Mucosa of stomach (tissue), 1 donor: ENCODE measurements around the gene KRTAP4-7.
"Not testable (repeated sequence)": the region's sequence is repeated elsewhere in the genome, so short reads cannot be mapped to it uniquely, and the experiment has no call there.

Source experiments
- H3K27me3 ChIP-seq: one replicate; pipeline ENCODE4 v1.7.0; 2013; ENCODE audit warnings: mild to moderate bottlenecking, low read length; ENCODE audit not compliant: control insufficient read depth, insufficient read depth
- H3K36me3 ChIP-seq: one replicate; pipeline ENCODE4 v1.7.0; 2013; ENCODE audit warnings: low read length; ENCODE audit not compliant: control insufficient read depth, insufficient read depth
- H3K4me1 ChIP-seq: one replicate; pipeline ENCODE4 v1.7.0; 2013; ENCODE audit warnings: mild to moderate bottlenecking, low read length; ENCODE audit not compliant: control insufficient read depth, insufficient read depth
- H3K4me3 ChIP-seq: one replicate; pipeline ENCODE4 v1.7.0; 2013; ENCODE audit warnings: low read length
- H3K9ac ChIP-seq: one replicate; pipeline ENCODE4 v1.7.0; 2013; ENCODE audit warnings: mild to moderate bottlenecking, low read length, moderate library complexity
- H3K9me3 ChIP-seq: one replicate; pipeline ENCODE4 v1.7.0; 2013; ENCODE audit warnings: mild to moderate bottlenecking, low read length, moderate library complexity; ENCODE audit not compliant: control insufficient read depth
- donor health status: Pancreatic carcinoma.

The KRTAP4-7 gene

DNA sequence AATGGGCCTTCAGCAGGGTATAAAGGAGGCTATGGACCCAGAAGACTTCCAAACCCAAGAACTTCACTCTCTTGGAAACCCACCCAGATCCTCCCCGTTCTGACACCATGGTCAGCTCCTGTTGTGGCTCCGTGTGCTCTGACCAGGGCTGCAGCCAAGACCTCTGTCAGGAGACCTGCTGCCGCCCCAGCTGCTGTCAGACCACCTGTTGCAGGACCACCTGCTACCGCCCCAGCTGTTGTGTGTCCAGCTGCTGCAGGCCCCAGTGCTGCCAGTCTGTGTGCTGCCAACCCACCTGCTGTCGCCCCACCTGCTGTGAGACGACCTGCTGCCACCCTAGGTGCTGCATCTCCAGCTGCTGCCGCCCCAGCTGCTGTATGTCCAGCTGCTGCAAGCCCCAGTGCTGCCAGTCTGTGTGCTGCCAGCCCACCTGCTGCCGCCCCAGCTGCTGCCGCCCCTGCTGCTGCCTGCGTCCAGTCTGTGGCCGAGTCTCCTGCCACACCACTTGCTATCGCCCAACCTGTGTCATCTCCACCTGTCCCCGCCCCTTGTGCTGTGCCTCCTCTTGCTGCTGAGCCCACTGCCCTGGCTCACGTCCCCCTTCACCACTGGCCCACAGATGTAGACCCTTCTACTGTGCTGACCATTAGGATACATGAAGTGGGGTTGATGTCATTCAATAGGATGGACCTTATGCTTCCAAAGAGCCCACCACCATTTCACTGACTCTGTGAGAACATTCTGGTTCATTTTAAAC is at the start of gene KRTAP4-7:
Gene KRTAP4-7 (plus strand): TSS at position 51 of the 757 bp plus-strand sequence. CDS start 57 bp downstream, at position 108.
- H3K4me3 ChIP-seq, H3K4me1 ChIP-seq, H3K27me3 ChIP-seq, H3K9me3 ChIP-seq, H3K9ac ChIP-seq, H3K36me3 ChIP-seq: not testable (repeated sequence)

DNA sequence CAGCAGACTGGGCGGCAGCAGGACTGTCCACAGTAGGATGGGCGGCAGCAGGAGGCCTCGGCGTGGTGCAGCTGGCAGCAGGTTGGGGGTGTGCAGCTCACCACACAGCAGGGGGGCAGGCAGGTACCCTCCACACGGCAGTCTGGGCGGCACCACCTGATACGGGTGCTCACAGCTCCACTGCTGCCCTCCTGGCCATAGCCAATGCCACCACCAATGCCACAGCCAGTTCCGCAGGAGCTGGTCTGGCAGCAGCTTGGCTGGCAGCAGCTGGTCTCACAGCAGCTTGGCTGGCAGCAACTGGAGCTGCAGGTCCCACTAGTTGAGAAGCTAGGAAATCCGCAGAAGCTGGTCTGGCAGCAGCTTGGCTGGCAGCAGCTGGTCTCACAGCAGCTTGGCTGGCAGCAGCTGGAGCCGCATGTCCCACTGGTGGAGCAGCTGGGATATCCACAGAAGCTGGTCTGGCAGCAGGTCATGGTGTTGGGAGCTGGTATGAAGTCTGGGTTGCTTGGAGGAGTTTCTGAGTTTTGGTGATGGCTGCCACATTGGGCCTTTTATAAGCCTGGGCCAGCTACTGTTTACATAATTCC is 49.5 kb upstream of the KRTAP4-7 start, which contains the start of gene KRTAP1-3:
Gene KRTAP1-3 (minus strand): TSS at position 529 of the 590 bp plus-strand sequence. CDS start 53 bp downstream, at position 476.
- not testable (repeated sequence) for H3K4me1 ChIP-seq, H3K9me3 ChIP-seq, H3K4me3 ChIP-seq, H3K9ac ChIP-seq, H3K27me3 ChIP-seq, H3K36me3 ChIP-seq

DNA sequence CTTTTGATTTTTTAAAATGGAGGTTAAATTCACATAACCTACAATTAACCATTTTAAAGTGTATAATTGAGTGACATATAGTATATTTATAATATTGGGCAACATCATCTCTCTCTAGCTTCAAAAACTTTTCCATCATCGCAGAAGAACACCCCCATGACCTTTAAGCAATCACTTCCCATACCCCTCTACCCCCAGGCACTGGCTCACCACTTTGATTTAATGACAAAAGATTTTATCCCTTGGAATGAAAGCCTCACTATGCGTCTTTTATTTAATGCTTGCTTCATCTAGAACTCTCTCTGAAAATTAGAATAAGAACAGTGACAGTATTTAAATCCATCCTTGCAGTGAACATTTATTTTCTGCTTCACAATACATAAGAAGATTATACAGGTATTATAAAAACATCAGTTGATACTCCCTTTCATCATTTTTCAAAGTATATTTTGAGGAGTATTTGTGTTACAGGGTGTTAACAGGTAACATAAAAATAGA is 46.0 kb upstream of the KRTAP4-7 start:
- Histone ChIP-seq H3K27me3 (peaks cover 2% of the 10 kb centered on the region), H3K36me3 (no peaks in the 10 kb centered on the region), H3K4me3 (no peak overlapping the region), H3K9me3 (no peaks in the 10 kb centered on the region), H3K9ac (no peak overlapping the region), H3K4me1 (no peaks in the 10 kb centered on the region)

DNA sequence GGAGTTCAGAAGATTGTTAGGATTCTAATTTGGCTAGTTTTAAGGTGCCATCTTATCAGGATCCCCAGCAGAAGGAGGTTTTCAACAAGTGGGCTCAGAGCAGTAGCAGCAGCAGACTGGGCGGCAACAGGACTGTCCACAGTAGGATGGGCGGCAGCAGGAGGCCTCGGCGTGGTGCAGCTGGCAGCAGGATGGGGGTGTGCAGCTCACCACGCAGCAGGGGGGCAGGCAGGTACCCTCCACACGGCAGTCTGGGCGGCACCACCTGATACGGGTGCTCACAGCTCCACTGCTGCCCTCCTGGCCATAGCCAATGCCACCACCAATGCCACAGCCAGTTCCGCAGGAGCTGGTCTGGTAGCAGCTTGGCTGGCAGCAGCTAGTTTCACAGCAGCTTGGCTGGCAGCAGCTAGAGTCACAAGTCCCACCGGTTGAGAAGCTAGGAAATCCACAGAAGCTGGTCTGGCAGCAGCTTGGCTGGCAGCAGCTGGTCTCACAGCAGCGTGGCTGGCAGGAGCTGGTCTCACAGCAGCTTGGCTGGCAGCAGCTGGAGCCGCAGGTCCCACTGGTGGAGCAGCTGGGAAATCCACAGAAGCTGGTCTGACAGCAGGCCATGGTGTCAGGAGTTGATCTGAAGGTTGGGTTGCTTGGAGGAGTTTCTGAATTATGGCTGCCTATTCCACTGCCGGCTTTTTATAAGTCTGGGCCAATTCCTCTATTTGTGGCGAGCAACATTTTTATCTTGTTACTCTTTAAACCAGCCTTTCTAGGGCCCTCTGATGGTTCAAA is 43.0 kb upstream of the KRTAP4-7 start, which contains the start of gene KRTAP1-1:
Gene KRTAP1-1 (minus strand): TSS at position 668 of the 789 bp plus-strand sequence. CDS start 53 bp downstream, at position 615.
- not testable (repeated sequence) for H3K9me3 ChIP-seq, H3K4me1 ChIP-seq, H3K4me3 ChIP-seq, H3K36me3 ChIP-seq, H3K27me3 ChIP-seq, H3K9ac ChIP-seq

DNA sequence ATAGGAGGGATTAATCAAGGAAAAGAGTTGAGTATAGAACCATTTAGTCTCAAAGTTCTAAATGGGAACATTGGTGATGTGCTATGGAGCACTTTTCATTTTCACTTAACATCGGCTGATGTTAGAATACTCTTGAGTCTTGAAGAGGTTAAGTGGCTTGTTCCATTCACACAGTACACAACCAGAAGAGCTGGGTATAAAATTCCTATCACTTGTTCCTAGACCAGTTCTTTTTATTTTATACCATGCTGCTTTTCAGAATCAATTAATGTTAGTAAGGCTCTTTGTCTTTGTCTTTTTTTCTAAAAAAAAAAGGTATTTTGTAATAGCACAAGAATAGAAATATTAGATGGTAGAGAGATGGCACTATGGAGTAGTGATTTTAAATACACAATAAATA is 41.0 kb upstream of the KRTAP4-7 start:
- no peaks in the 10 kb centered on the region for H3K4me1 ChIP-seq
- H3K9me3 ChIP-seq: no peaks in the 10 kb centered on the region
- no peak overlapping the region for H3K4me3 ChIP-seq
- H3K36me3 ChIP-seq: no peaks in the 10 kb centered on the region
- no peak overlapping the region for H3K9ac ChIP-seq
- peaks cover 5% of the 10 kb centered on the region for H3K27me3 ChIP-seq

DNA sequence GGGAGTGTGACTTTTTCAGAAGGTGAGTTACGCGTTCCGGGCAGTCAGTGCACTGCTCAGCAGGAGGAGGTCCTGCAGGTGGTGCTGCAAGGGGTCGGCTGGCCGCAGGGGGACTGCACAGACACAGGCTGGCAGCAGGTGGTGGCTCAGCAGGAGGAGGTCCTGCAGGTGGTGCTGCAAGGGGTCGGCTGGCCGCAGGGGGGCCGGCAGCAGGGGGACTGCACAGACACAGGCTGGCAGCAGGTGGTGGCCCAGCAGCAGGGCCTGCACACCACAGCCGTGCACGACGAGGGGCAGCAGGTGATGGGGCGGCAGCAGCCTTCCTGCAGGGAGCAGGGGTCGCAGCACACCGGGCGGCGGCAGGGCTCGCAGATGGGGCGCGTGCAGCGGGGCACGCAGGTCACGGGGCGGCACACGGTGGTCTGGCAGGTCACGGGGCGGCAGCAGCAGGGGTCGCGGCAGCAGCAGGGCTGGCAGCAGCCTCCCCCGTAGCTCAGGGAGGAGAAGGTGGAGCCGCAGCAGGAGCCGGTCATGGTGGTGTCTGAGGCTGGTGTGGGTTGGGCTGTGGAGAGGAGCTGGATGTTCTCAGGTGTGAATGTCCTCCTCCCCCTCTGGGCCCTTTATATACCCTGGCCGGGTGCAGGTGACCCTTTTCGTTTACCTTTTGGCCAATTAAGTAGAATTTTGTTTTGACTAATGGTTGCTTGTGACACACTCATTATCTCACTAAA is 37.0 kb upstream of the KRTAP4-7 start, which contains the start of gene KRTAP2-1:
Gene KRTAP2-1 (minus strand): TSS at position 582 of the 731 bp plus-strand sequence. CDS start 49 bp downstream, at position 533.
- H3K4me3 ChIP-seq, H3K9me3 ChIP-seq, H3K4me1 ChIP-seq, H3K36me3 ChIP-seq, H3K9ac ChIP-seq: not testable (repeated sequence)
- peaks cover 13% of the 10 kb centered on the region for H3K27me3 ChIP-seq

DNA sequence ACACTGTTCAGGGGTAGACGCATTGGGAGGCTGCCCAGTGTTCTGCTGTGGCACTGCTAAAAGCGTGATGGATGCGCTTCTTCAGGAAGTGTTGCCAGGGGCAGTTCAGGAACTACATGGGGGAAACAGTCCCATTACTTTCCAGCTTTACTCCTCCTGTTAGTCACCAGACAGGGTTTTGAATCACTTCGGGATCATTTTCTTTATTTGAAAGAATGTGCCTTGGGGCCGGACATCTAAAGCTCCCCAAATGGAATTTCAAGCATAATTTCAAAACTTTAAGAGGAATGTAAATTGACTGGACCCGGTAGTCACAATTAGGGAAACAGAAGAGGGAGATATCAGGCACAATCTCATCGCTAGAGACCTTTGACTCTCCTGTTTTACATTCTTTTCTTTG is 35.5 kb upstream of the KRTAP4-7 start:
- H3K4me3 ChIP-seq: no peak overlapping the region
- peaks cover 13% of the 10 kb centered on the region for H3K27me3 ChIP-seq
- H3K9ac ChIP-seq: no peak overlapping the region
- H3K36me3 ChIP-seq: no peaks in the 10 kb centered on the region
- H3K9me3 ChIP-seq: no peaks in the 10 kb centered on the region
- no peaks in the 10 kb centered on the region for H3K4me1 ChIP-seq

DNA sequence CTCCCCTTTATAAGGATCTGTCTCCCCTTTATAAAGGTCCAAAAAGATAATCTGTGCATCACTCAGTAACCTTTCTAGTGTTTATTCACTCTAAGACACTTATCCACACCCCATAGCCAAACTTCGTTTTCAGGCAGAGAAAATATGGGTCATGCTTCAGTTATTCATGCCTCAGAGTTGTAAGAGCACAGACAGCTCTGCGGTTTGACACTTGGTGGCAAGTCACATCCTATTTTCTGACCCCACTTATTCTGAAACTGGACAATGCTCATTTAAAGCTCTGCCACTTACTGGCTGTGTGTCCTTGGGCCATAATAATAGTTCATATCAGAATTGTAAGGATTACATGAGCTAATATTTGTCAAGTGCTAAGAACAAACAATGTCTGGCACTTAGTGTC is 34.8 kb upstream of the KRTAP4-7 start:
- H3K4me3 ChIP-seq: no peak overlapping the region
- H3K9me3 ChIP-seq: no peaks in the 10 kb centered on the region
- H3K9ac ChIP-seq: no peak overlapping the region
- H3K36me3 ChIP-seq: no peaks in the 10 kb centered on the region
- H3K4me1 ChIP-seq: no peaks in the 10 kb centered on the region
- H3K27me3 ChIP-seq: peaks cover 13% of the 10 kb centered on the region

DNA sequence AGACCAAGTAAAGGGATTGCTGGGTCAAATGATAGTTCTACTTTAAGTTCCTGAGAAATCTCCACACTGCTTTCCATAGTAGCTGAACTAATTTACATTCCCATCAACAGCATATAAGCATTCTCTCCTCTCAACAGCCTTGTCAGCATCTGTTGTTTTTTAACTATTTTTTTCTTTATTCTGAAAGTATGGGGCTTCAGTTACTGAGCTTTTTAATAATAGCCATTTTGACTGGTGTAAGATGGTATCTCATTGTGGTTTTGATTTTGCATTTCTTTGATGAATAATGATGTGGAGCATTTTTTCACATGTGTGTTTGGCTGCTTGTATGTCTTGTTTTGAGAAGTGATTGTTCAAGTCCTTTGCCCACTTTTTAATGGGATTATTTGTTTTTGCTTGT is 31.4 kb upstream of the KRTAP4-7 start:
- peaks cover 9% of the 10 kb centered on the region for H3K27me3 ChIP-seq
- H3K9ac ChIP-seq: no peak overlapping the region
- no peaks in the 10 kb centered on the region for H3K4me1 ChIP-seq
- H3K4me3 ChIP-seq: no peak overlapping the region
- no peaks in the 10 kb centered on the region for H3K9me3 ChIP-seq
- H3K36me3 ChIP-seq: no peaks in the 10 kb centered on the region

DNA sequence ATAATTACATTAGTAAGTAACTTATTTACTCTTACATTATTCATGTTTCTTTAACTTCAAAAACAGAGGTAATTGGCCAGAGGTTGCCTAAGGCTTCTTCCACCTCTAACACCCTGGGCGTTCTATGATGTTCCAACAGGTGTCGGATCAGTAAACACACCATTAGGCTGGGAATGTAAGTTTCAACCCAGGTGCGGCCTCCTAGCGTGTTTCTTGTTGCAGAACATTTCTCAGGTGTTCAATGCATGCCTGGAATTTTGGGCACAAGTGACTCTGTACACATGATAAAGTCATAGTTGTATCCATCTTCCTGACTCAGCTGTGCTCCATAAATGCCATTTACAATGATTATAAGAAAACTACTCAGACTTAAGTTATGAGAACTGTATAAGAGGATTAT is 29.9 kb upstream of the KRTAP4-7 start:
- Histone ChIP-seq H3K27me3 (peaks cover under 1% of the 10 kb centered on the region), H3K36me3 (no peaks in the 10 kb centered on the region), H3K4me3 (no peak overlapping the region), H3K9me3 (no peaks in the 10 kb centered on the region), H3K9ac (no peak overlapping the region), H3K4me1 (no peaks in the 10 kb centered on the region)

DNA sequence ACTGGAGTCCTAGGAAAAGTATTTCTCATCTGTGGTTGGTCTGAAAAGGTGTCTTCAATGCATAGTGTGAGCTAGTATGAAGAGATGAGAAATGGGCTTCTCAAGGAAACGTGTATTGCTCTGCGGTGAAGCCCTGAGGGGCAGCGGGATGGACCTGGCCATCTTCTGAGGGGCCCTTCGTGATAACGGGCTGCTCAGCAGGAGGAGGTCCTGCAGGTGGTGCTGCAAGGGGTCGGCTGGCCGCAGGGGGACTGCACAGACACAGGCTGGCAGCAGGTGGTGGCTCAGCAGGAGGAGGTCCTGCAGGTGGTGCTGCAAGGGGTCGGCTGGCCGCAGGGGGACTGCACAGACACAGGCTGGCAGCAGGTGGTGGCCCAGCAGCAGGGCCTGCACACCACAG is 29.4 kb upstream of the KRTAP4-7 start:
- not testable (repeated sequence) for H3K9me3 ChIP-seq, H3K27me3 ChIP-seq

More for the DNA sequence above, 29.4 kb upstream of the KRTAP4-7 start:
- H3K9ac ChIP-seq, H3K4me1 ChIP-seq, H3K36me3 ChIP-seq, H3K4me3 ChIP-seq: not testable (repeated sequence)
